Right lobe of liver (tissue), 4 donors: ENCODE data around the gene MGME1.

Experiments used
- POLR2A ChIP-seq: fragments of 450-650 bp; IDR thresholded peaks from one replicate; pipeline ENCODE4 v1.6.1; 2017; ENCODE audit warnings: antibody characterized with exemption, mild to moderate bottlenecking
- TF ChIP-seq, protein P1 (sequence below), 4 donors: fragments of 200-600 bp in 3 of 4; fragments of 450-650 bp in 1 of 4; IDR thresholded peaks; one replicate each; pipeline versions ENCODE4 v1.5.1 to v1.8.0; 2016 to 2022; ENCODE audit warnings: antibody characterized with exemption in 4 of 4, mild to moderate bottlenecking in 2 of 4
- donor health status: DM: no; HTN: no; CAD: no.
- donor health status: DM: no; HTN: no; CAD: no.
- donor health status: DM: no; HTN: yes; CAD: no.

DNA sequence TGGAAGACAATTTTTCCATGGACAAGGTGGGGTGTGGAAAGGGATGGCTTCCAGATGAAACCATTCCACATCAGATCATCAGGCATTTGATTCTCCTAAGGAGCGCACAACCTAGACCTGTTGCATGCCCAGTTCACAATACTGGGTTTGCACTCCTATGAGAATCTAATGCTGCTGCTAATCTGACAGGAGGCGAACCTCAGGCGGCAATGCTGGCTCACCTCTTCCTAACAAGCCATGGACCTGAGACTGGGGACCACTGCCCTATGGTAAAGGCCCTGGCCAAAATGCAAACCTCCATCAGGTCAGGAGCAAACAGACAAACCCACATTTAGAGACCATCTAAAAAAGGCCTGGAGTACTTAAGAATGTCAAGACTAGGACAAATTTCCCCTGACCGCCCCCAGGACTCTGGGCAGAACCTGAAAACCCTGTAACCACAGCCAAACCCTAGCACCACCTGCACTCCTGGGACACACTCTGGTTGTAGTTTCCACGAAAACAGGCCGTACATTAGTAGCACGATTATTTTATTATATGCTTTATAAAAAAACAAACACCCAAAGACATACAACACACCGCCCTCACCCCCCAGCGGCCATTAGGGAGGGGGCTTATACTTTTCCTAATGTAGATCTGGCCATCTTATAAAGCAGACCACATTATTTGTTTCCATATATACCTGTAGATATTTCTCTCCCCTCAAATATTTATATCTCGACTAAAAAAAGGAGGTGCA, 27.6 kb upstream of the MGME1 start:
- TF ChIP-seq, protein P1, sequence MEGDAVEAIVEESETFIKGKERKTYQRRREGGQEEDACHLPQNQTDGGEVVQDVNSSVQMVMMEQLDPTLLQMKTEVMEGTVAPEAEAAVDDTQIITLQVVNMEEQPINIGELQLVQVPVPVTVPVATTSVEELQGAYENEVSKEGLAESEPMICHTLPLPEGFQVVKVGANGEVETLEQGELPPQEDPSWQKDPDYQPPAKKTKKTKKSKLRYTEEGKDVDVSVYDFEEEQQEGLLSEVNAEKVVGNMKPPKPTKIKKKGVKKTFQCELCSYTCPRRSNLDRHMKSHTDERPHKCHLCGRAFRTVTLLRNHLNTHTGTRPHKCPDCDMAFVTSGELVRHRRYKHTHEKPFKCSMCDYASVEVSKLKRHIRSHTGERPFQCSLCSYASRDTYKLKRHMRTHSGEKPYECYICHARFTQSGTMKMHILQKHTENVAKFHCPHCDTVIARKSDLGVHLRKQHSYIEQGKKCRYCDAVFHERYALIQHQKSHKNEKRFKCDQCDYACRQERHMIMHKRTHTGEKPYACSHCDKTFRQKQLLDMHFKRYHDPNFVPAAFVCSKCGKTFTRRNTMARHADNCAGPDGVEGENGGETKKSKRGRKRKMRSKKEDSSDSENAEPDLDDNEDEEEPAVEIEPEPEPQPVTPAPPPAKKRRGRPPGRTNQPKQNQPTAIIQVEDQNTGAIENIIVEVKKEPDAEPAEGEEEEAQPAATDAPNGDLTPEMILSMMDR (IDR thresholded peaks at IDR 0.05), result no peak
- no peak for TF ChIP-seq POLR2A
